ENCODE measurements around the gene CLEC20A.

- TF ChIP-seq CTCF (IDR thresholded peaks at IDR 0.05) (peak; percentile 93 to 99 (median 95)), POLR2A (IDR thresholded peaks at IDR 0.05) (peak in 1 of 2 donors; percentile 21)
Observed at GRCh38 chr1:178542554-178543289, 46.0 kb upstream of the CLEC20A start.

Measured in uterus (tissue), 2 donors.